HEK293 (cell line): Measurements from ENCODE around the gene DUSP15.

ENCODE experiments used
- CTCF ChIA-PET: fragments of 350-600 bp; formaldehyde crosslinking; extraction: SDS; loops from one replicate; lab custom pipeline; 2021; ENCODE audit warnings: antibody characterized with exemption; lab: Yijun Ruan, JAX
- POLR2A ChIA-PET: fragments of 300-600 bp; formaldehyde crosslinking; extraction: SDS; loops from one replicate; lab custom pipeline; 2020; ENCODE audit warnings: antibody characterized with exemption, inconsistent platforms; lab: Yijun Ruan, JAX
- H3K27ac ChIP-seq: fragments of 200-500 bp; sonication (Bioruptor generic); 2 replicates; pipeline ENCODE4 v1.5.1; 2014; ENCODE audit warnings: low read depth, low read length, control low read depth, inconsistent platforms; ENCODE audit errors: extremely low read depth
- H3K36me3 ChIP-seq, 2 experiments: fragments of 200-500 bp in 1 of 2; sonication (Bioruptor generic) in 1 of 2; 1 replicate in 1 of 2; 2 replicates in 1 of 2; pipeline ENCODE4 v1.5.1; 2014 to 2017; ENCODE audit warnings: inconsistent platforms in 2 of 2, low read length in 2 of 2; ENCODE audit not compliant: control insufficient read depth in 2 of 2, insufficient read depth in 1 of 2
- H3K4me1 ChIP-seq: fragments of 200-500 bp; sonication (Bioruptor generic); 2 replicates; pipeline ENCODE4 v1.5.1; 2014; ENCODE audit warnings: mild to moderate bottlenecking, low read length, inconsistent platforms; ENCODE audit not compliant: control insufficient read depth, insufficient read depth
- H3K4me3 ChIP-seq: 2 replicates; pipeline ENCODE4 v1.5.1; 2011; ENCODE audit warnings: low read depth, mild to moderate bottlenecking, control low read depth, low read length, moderate library complexity
- H3K9me3 ChIP-seq: fragments of 200-500 bp; sonication (Bioruptor generic); 2 replicates; pipeline ENCODE4 v1.5.1; 2014; ENCODE audit warnings: low read depth, low read length, inconsistent platforms; ENCODE audit not compliant: control insufficient read depth, insufficient read depth
- GFI1B ChIP-seq: fragments of 450-650 bp; formaldehyde crosslinking; IDR thresholded peaks from 2 replicates; pipeline ENCODE4 v1.5.1; 2016; ENCODE audit warnings: missing biosample characterization, missing genetic modification characterization
- HOXD13 ChIP-seq: sonication (generic); formaldehyde crosslinking; IDR thresholded peaks from 2 replicates; pipeline ENCODE4 v1.8.0; 2022; ENCODE audit warnings: missing genetic modification reagents, borderline replicate concordance
- KLF10 ChIP-seq: fragments of 450-650 bp; IDR thresholded peaks from 2 replicates; pipeline ENCODE4 v1.5.1; 2018; ENCODE audit warnings: missing biosample characterization, mild to moderate bottlenecking, missing genetic modification characterization
- KLF9 ChIP-seq: fragments of 450-650 bp; formaldehyde crosslinking; IDR thresholded peaks from 2 replicates; pipeline ENCODE4 v1.5.1; 2016; ENCODE audit warnings: missing biosample characterization, missing genetic modification characterization, low read depth
- OVOL3 ChIP-seq: fragments of 450-650 bp; formaldehyde crosslinking; IDR thresholded peaks from 2 replicates; pipeline ENCODE4 v1.5.1; 2016; ENCODE audit warnings: missing biosample characterization, missing genetic modification characterization
- SP3 ChIP-seq: fragments of 450-650 bp; formaldehyde crosslinking; IDR thresholded peaks from 2 replicates; pipeline ENCODE4 v1.5.1; 2016; ENCODE audit warnings: missing biosample characterization, missing genetic modification characterization
- ZBTB20 ChIP-seq: fragments of 450-650 bp; formaldehyde crosslinking; IDR thresholded peaks from 2 replicates; pipeline ENCODE4 v1.5.1; 2016; ENCODE audit warnings: missing biosample characterization, missing genetic modification characterization
- ZNF112 ChIP-seq: fragments of 450-650 bp; formaldehyde crosslinking; IDR thresholded peaks from 2 replicates; pipeline ENCODE4 v1.5.0; 2017; ENCODE audit warnings: missing biosample characterization, missing genetic modification characterization
- ZNF132 ChIP-seq: fragments of 450-650 bp; formaldehyde crosslinking; IDR thresholded peaks from 2 replicates; pipeline ENCODE4 v1.5.1; 2017; ENCODE audit warnings: missing biosample characterization, missing genetic modification characterization, borderline replicate concordance
- ZNF16 ChIP-seq: fragments of 450-650 bp; formaldehyde crosslinking; IDR thresholded peaks from 2 replicates; pipeline ENCODE4 v1.5.1; 2016; ENCODE audit warnings: low read depth, missing biosample characterization, missing genetic modification characterization
- ZNF19 ChIP-seq: fragments of 450-650 bp; formaldehyde crosslinking; IDR thresholded peaks from 2 replicates; pipeline ENCODE4; 2016; ENCODE audit warnings: missing biosample characterization, missing genetic modification characterization, low read depth
- ZNF239 ChIP-seq: fragments of 450-650 bp; formaldehyde crosslinking; IDR thresholded peaks from 2 replicates; pipeline ENCODE4 v1.5.1; 2016; ENCODE audit warnings: missing biosample characterization, missing genetic modification characterization
- ZNF280C ChIP-seq: fragments of 450-650 bp; formaldehyde crosslinking; IDR thresholded peaks from 2 replicates; pipeline ENCODE4 v1.5.1; 2016; ENCODE audit warnings: missing biosample characterization, missing genetic modification characterization
- ZNF501 ChIP-seq: fragments of 450-650 bp; formaldehyde crosslinking; IDR thresholded peaks from 2 replicates; pipeline ENCODE4 v1.5.1; 2016; ENCODE audit warnings: missing biosample characterization, missing genetic modification characterization
- ZNF513 ChIP-seq: fragments of 450-650 bp; IDR thresholded peaks from 2 replicates; pipeline ENCODE4 v1.5.1; 2018; ENCODE audit warnings: missing biosample characterization, missing genetic modification characterization
- ZNF621 ChIP-seq: fragments of 450-650 bp; formaldehyde crosslinking; IDR thresholded peaks from 2 replicates; pipeline ENCODE4 v1.5.1; 2017; ENCODE audit warnings: missing biosample characterization, missing genetic modification characterization
- ZNF747 ChIP-seq: fragments of 450-650 bp; formaldehyde crosslinking; IDR thresholded peaks from 2 replicates; pipeline ENCODE4 v1.5.1; 2016; ENCODE audit warnings: missing biosample characterization, missing genetic modification characterization
- ZNF791 ChIP-seq: fragments of 450-650 bp; formaldehyde crosslinking; IDR thresholded peaks from 2 replicates; pipeline ENCODE4 v1.5.1; 2016; ENCODE audit warnings: missing biosample characterization, missing genetic modification characterization
- TF ChIP-seq, protein P1 (sequence below): fragments of 450-650 bp; formaldehyde crosslinking; IDR thresholded peaks from 2 replicates; pipeline ENCODE4 v1.5.1; 2016; ENCODE audit warnings: missing biosample characterization, missing genetic modification characterization, borderline replicate concordance
- TF ChIP-seq, protein P2 (sequence below): fragments of 450-650 bp; formaldehyde crosslinking; IDR thresholded peaks from 2 replicates; pipeline ENCODE4 v1.5.1; 2016; ENCODE audit warnings: missing biosample characterization, missing genetic modification characterization
- TF ChIP-seq, protein P3 (sequence below): fragments of 450-650 bp; formaldehyde crosslinking; optimal IDR thresholded peaks from 2 replicates; pipeline ENCODE3; 2016; ENCODE audit warnings: missing biosample characterization, mild to moderate bottlenecking, missing genetic modification characterization

DUSP15 gene

GRCh38 chr20:31861135-31861384 lies 9.3 kb downstream of the DUSP15 start (continued):
- TF ChIP-seq OVOL3 (tag by site-specific recombination), result no peak

DNA sequence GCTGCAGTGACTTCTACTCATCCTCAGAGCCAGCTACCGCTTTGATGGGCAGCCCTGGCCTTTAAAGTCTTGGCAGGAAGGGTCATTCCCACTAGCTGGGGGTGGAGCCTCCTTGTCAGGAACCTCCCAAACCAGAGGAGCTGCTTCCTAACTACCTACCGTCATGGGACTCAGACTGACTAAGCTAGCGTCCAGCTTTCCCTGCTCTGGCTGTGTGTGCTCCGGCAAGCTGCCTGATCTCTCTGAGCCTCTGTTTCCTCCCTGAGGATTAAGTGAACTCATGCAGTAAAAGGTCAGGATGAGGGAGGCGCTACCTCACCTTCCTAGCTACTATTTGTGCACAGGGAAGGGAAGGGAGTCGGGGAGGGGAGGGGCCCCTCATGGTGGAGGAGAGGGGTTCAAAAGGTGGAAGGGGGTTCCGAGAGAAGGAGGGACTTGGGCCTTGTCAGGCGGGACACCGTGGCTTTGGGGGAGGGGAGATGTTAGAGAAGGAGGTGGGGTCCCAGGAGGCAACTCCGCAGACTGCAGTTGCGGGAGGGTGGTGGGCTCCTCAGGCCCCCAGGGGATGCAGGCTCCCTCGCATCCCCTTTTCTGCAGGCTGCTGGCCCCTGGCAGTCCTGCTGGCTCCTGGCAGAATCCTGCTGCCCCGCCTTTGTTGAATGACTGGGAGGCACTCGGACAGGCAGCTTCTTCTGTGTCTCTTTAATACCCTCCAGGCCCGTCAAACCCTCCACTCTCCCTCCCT lies 9.8 kb downstream of the DUSP15 start:
- Histone ChIP-seq H3K36me3 (no peaks in the 10 kb centered on the region), H3K4me1 (0 out of 2 replicates have a peak, but pooled peaks cover 2% of the 10 kb centered on the region)
- CTCF ChIA-PET, result interaction anchor here (0.6 to 5.2 kb wide), 5 partner anchors 7 to 91 kb away, joined by 3 to 26 read pairs (median 7); partner anchors contain the start of gene PDRG1
- TF ChIP-seq ZNF513 (no peak), ZNF280C (no peak), ZNF621 (tag by site-specific recombination) (no peak), ZNF501 (tag by site-specific recombination) (no peak), SP3 (tag by site-specific recombination) (no peak), ZNF16 (tag by site-specific recombination) (no peak), ZNF112 (tag by site-specific recombination) (no peak), HOXD13 (no peak), GFI1B (tag by site-specific recombination) (no peak), ZNF132 (no peak), KLF9 (tag by site-specific recombination) (no peak), ZNF239 (tag by site-specific recombination) (no peak), ZBTB20 (tag by site-specific recombination) (no peak), ZNF19 (tag by site-specific recombination) (no peak), ZNF791 (tag by site-specific recombination) (no peak), KLF10 (tag by site-specific recombination) (no peak), ZNF747 (no peak)
- TF ChIP-seq, protein P1, sequence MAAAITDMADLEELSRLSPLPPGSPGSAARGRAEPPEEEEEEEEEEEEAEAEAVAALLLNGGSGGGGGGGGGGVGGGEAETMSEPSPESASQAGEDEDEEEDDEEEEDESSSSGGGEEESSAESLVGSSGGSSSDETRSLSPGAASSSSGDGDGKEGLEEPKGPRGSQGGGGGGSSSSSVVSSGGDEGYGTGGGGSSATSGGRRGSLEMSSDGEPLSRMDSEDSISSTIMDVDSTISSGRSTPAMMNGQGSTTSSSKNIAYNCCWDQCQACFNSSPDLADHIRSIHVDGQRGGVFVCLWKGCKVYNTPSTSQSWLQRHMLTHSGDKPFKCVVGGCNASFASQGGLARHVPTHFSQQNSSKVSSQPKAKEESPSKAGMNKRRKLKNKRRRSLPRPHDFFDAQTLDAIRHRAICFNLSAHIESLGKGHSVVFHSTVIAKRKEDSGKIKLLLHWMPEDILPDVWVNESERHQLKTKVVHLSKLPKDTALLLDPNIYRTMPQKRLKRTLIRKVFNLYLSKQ (tag by site-specific recombination), result no peak
- TF ChIP-seq, protein P2, sequence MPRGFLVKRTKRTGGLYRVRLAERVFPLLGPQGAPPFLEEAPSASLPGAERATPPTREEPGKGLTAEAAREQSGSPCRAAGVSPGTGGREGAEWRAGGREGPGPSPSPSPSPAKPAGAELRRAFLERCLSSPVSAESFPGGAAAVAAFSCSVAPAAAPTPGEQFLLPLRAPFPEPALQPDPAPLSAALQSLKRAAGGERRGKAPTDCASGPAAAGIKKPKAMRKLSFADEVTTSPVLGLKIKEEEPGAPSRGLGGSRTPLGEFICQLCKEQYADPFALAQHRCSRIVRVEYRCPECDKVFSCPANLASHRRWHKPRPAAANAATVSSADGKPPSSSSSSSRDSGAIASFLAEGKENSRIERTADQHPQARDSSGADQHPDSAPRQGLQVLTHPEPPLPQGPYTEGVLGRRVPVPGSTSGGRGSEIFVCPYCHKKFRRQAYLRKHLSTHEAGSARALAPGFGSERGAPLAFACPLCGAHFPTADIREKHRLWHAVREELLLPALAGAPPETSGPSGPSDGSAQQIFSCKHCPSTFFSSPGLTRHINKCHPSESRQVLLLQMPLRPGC (tag by site-specific recombination), result no peak
- TF ChIP-seq, protein P3, sequence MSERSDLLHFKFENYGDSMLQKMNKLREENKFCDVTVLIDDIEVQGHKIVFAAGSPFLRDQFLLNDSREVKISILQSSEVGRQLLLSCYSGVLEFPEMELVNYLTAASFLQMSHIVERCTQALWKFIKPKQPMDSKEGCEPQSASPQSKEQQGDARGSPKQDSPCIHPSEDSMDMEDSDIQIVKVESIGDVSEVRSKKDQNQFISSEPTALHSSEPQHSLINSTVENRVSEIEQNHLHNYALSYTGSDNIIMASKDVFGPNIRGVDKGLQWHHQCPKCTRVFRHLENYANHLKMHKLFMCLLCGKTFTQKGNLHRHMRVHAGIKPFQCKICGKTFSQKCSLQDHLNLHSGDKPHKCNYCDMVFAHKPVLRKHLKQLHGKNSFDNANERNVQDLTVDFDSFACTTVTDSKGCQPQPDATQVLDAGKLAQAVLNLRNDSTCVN (tag by site-specific recombination), result no peak
- TF ChIP-seq, all 188 proteins: peak for 0
- no peaks in the 10 kb centered on the region for H3K9me3 ChIP-seq
- no peak overlapping the region for H3K27ac ChIP-seq
- H3K4me3 ChIP-seq, result peak overlapping the region; percentile 38
- POLR2A ChIA-PET, result interaction anchor here (0.6 to 1.2 kb wide), 2 partner anchors 75 to 91 kb away, joined by 3 read pairs; partner anchors contain the start of gene PDRG1
